GM18508 (cell line): Measurements from ENCODE around the gene PPM1J.
A peak's percentile ranks its signal among the peaks of the same experiment; 100 is the strongest.

Experiments used
- ATAC-seq: cut with Tn5 transposase; IDR thresholded peaks from one replicate; pipeline ENCODE4 v1.9.1; 2021; ENCODE audit warnings: moderate number of reproducible peaks; ENCODE audit not compliant: insufficient read depth, unreplicated experiment

PPM1J gene

DNA sequence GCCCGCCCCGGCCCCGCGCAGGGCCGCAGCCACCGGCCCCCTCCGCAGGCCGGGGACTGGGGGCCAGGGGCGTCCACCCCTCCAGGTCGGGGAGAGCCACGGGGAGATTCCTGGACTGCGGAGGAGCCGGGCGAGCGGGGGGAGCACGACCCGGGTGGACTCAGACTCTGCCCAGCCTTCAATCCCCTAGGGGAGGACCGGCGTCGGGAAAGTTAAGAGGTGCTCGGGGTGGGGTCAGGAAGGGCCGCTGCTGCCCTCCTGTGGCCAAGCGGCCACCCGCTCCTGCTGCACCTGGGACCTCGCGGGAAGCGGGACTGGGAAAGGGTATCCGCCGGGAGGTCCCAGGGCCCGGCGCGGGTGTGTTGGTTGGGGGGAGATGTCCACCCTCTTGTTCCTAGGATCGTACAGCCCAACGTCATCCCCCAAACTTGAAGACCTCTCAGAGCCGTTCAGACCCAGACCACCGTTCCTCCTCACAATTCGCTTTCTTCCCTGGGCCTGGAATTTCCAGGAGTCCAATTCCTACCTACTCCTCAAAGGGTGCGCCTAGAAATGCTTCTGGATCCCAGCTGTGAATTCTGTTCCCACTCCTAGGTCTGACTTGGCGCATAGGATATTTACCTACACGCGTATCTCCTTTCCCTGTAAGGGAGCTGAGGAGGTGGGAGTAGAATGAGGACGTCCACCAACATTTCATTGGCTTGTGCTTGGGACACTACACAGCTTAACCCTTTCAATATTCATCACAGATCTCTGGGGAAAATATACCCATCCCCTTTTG, 7.7 kb downstream of the PPM1J start:
- ATAC-seq = no peak

DNA sequence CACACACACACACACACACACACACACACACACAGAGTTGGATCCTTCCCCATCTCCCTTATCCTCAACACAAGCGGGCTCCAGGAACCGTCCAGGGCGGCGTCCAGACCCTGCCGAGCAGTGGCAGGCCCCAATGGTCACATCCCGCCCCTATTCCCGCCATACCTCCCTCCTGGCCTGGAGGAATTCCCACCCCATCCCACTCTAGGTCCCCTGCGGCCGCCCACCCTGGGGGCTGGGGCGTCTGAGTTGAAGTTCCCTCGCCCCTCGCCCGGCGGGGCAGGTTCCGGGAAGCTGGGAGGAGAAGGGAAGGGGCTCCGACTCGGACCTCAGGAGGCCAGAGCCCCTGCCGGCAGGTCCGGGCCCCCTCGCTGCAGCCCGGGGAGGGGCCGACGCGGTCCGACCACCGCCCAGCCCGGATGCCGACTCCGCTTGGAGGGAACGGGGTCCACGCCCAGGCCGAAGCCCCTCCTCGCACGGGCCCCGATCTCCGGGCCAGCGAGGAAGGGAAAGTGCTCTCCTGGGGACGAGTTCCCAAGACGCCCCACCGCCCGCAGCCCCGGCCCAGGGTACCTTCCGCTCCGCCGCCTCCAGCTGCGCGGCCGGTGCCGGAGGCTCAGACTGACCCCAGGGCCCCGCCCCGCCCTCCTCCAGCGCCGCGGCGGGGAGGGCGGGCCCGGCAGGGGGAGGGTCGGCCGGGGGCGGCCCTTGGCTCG, 8.5 kb downstream of the PPM1J start, which contains the start of gene RHOC:
RHOC (minus strand) TSS at position 623 of the 716 bp plus-strand sequence. CDS start 3,328 bp downstream, outside the sequence.
- no peak for ATAC-seq

DNA sequence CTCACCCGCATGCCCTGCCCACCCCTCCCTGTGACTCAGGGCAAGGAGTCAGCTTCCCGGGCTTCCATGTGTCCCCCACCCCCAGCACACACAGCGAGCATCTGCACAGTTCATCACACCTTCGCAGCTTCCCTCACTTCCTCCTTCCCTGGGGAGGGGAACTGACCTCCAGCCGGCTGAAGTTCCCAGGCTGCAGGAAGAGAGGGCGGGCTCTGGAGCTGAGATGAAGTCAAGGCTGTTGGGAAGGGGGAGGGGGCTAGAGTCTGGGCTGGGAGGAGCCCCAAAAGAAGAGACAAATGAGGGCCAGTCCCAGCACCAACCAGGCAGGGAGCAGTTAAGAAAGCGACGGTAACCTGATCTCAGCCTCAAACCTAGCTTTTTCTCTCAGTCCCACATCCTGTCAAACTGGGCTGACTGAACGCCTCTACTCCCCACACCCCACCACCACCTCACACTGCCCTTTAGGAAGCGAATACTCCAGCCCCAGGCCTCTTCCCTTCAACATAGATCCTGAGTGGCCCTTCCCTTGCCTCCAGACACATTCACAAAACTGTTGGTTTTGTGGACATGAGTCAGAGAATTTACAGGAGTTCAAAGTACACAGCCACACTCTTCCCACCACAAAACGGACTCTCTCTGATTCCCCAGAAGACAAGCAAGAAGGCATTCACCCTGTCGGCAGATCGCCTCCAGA, 10.1 kb downstream of the PPM1J start:
- peak; percentile 45 for ATAC-seq

DNA sequence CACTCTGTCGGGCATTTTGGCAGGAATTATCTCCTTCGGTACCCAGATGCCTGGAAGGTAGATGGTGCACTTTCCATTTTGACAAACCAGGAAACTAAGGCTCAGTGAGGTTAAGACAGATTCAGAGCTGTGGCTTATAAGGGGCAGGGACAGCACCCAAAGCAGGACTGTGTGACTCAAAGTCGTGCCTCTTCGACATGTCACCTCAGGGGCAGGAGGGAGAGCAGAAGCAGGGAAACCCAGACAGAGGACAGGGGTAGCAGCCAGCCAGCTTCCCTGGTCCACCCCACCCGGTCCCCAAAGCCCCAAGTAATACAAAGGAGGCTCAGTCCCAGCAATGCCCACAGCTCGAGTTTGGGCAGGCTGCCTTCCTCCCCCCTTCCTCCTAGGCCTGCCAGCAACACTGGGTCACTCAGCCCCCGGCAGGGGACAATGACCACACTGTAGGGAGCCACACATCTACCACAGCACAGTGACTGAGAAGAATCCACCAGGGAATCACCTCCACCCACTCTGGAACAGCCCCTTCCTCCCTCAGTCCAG, 10.7 kb downstream of the PPM1J start:
- no peak for ATAC-seq

DNA sequence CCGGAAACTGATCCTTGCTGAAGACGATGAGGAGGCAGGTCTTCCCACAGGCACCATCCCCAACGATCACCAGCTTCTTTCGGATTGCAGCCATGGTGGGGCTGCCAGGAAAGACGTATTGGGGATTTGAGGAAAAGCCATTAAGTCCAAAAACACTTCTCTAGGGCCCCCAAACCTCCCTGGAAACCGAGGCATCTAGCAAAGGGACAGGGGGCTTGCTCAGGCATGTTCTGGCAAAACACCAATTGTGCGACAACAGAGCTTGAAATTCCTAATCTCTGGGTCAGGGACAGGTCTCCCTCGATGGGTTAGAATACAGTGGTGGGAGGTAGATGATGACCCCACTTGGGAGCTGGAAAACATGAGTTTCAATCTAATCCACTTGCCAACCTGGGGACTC, 11.4 kb downstream of the PPM1J start:
- no peak for ATAC-seq

DNA sequence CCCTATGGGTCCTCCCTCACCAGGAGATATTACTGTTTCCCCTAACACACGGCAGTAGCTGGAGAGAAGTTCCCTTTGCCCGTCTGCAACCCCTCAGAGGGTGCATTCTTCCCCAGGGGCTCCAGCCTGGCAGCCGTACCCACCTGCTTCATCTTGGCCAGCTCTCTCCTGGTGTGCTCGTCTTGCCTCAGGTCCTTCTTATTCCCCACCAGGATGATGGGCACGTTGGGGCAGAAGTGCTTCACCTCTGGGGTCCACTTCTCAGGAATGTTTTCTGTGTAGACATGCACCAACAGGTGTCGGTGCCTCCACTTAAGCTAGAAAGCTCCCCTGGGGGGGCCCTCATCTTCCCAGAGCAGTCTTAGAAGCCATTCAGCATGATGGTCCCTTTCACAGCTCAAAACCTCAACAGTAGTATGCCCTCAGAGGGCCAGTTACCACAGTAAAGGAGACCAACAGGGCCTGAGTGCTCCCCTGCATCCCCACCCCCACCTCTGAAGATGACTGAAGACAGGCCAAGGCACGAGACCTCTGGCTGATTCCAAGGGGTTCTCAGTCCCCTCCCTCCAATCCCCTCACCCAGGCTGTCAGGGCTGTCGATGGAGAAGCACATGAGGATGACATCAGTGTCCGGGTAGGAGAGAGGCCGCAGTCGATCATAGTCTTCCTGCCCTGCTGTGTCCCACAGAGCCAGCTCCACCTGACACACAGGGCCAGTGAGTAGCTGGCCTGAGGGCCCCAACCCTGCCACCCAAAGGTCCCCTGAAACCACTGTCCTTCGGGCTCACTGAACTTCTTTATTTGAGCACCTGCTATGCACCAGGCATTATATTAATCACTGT, 12.5 kb downstream of the PPM1J start:
- no peak for ATAC-seq

DNA sequence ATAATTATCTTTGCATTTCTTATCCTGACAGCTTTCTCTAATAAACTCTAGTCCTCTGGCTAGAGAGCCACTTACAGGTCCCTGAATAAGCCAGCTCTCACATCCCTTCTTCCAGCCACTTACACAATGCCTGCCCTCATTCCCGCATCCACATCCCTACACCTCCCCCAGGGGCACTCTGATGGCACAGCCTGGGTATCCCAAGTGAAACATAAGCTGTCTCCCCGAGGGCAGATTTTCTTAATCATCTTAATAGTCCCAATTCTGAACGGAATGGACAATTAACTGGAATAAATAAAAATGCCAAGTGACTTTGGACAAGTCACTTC, 13.1 kb downstream of the PPM1J start:
- ATAC-seq = no peak

DNA sequence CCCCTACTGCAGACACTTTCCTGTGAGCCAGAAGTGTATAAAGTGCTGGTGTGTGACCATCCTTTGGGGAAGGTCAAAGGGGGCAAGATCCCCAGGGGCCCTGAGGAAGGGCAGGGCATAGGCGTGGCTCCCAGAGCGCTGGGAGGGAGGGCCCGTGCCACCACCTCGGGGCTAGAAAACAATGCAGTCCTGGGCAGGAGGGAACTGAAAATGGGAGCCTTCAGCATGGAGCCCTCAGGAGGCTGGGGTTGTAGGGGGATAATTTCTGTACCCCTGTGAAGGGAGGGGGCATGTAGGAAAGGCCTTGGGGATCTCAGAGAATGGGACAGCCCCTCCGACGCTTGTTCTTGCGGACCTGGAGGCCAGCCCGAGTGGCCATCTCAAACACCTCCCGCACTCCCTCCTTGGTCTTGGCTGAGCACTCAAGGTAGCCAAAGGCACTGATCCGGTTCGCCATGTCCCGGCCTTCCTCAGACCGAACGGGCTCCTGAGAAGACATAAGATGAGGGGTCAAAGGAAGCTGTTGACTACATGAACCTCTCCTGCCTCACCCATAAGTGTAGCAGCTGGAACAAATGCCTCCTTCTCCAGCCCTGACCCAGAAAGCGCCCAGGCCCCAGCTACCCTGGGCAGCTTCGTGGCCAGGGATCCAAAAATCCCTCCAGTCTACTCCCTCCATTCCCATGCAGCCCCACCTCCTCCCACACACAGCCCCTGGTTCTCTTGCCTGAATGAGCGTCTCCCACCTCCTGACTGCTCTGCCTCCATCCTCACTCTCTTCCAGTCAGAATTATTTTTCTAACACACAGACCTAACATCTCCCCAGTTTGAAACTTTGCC, 13.7 kb downstream of the PPM1J start:
- no peak for ATAC-seq

DNA sequence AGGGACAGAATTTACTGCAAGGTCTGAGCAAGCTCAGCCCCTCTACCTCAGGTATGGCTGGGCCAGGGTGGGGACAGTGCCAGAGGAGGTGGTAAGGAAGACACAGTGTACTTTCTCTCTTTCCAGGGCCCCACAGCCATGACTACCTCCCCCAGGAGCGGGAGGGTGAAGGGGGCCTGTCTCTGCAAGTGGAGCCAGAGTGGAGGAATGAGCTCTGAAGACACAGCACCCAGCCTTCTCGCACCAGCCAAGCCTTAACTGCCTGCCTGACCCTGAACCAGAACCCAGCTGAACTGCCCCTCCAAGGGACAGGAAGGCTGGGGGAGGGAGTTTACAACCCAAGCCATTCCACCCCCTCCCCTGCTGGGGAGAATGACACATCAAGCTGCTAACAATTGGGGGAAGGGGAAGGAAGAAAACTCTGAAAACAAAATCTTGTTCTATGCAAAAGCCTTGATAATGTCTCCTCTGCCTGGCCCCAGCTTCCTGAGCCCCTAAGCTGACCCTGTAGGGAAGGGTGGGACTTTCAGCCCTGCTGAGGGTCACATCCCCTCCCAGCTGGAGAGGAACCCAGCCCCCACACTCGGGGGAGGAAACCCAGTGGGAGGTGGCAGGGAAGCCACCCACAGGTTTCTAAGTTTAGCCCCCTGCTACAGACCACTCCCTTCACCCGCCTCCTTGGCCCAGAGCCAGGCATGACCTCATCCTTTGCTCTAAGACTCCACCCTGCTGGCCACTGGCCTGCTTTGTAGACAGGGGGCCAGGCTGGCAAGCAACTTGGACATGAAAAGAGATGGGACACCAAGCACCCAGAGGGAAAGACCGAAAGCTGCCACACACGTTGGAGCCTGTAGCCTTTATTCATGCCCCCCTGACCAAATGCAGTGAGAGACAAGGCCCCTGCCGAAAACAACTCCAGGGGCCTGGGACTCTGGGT, 14.6 kb downstream of the PPM1J start:
- ATAC-seq = no peak

DNA sequence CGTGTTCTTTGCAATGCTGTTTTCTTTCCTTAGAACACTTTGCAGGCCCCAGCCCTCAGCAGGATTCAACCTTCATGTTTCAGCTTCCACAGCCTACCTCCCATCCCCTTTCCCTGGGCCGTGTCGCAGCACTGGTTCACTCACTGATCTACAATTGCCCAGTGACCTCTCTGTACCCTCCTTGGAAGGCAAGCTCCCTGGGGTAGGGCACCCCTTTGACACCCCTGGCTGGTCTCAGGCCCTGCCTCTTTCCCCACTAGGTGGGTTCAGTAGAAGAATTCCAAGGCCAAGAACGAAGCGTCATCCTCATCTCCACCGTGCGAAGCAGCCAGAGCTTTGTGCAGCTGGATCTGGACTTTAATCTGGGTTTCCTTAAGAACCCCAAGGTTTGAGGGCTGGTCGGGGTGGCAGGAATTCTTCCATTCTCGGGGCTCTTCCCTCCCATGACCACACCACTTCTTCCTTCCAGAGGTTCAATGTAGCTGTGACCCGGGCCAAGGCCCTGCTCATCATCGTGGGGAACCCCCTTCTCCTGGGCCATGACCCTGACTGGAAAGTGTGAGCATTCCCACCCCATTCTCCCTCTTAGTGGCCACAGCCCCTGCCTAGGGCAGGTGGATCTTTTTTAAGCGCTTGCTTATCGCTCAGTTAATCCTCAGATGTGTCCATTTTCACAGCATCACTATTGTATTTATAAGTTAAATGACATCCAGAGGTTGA, 15.5 kb downstream of the PPM1J start:
- no peak for ATAC-seq

DNA sequence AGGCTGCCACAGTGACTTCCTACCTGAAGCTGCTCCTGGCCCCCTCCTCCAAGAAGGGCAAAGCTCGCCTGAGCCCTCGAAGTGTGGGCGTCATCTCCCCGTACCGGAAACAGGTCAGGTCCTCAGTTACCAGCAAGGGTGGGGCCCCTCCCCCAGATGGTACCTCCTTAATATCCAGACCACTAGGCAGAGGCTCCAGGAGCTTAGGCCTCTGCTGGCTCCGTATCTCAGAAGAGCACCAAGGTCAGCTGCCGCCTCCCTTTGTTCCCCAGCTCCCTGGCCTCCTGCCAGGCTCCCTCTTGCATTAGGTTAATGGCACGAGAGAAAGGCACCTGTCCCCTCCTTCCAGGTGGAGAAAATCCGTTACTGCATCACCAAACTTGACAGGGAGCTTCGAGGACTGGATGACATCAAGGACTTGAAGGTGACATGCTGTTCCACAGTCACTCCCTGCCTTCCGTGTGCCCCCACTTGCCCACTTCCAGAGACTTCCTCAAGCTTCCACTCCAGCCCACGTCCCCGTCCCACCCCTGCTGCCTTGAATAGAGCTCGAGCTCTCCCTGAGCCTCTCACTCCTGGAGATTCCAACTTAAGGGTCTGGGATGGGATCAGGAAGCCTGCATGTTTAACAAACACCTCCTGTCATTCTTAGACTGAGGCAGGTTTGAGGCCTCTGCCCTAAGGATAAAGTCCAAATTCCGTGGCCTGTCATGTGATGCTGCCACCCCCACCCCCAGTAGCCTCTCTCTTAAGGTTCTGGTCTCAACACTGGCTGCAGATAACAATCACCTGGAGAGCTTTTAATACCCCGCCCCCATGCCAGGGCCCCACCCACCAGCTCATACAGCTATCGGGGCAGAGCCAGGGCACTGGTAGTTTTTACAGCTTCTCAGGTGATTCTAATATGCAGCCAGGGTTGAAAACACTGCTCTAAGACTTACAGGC, 16.5 kb downstream of the PPM1J start:
- no peak for ATAC-seq

DNA sequence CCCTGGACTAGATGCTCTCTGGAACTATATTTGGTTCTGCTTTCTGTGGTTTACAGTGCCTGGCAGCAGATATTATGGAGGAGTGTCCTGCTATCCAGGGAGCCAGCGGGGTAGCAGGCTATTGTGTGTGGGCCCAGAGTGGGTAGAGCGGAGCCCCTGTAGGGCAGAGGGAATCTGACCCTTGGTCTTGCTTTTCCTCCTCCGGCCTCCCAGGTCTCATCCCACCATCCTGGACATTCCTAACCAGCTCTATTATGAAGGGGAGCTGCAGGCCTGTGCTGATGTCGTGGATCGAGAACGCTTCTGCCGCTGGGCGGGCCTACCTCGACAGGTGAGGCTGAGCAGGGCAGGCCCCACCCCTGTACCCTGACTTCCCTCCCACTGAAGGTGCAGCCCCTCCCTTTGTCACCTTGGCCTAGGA, 17.3 kb downstream of the PPM1J start:
- ATAC-seq = no peak

DNA sequence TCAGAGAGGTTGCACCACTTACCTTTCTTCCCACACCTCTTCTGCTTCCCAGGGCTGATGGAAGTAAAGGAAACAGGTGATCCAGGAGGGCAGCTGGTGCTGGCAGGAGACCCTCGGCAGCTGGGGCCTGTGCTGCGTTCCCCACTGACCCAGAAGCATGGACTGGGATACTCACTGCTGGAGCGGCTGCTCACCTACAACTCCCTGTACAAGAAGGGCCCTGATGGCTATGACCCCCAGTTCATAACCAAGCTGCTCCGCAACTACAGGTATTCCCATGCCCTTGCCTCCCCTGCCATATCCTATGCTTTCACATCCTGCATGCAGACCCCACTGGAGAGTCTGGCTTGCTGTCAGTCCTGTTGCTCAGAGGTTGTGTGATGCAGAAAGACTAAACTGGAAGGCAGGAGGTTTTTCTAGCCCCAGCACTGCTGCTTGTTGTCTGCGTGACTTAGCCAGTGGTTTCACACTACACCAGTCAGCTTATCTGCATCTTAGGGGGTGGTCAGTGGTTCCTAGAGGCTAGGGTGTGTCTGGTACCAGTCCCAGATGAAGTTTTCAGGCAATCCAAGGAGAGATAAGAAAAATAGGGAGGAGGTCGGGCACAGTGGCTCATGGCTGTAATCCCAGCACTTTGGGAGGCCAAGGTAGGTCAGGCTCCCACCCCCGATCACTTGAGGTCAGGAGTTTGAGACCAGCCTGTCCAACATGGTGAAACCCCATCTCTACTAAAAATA, 18.4 kb downstream of the PPM1J start:
- no peak for ATAC-seq

DNA sequence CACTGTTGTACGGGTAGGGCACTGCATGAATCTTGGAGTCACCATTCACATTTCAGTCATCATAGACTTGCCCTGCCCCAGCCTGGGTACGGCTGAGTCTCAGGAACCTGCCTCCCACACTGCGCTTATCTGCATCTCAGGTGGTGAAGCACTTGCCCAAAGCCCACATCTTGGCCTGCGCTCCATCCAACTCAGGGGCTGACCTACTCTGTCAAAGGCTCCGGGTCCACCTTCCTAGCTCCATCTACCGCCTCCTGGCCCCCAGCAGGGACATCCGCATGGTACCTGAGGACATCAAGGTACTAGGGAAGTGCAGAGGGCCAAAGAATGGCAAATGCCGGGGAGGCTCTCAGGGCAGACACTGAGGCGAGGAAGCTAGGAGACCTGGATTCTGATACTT, 19.9 kb downstream of the PPM1J start:
- ATAC-seq = no peak

DNA sequence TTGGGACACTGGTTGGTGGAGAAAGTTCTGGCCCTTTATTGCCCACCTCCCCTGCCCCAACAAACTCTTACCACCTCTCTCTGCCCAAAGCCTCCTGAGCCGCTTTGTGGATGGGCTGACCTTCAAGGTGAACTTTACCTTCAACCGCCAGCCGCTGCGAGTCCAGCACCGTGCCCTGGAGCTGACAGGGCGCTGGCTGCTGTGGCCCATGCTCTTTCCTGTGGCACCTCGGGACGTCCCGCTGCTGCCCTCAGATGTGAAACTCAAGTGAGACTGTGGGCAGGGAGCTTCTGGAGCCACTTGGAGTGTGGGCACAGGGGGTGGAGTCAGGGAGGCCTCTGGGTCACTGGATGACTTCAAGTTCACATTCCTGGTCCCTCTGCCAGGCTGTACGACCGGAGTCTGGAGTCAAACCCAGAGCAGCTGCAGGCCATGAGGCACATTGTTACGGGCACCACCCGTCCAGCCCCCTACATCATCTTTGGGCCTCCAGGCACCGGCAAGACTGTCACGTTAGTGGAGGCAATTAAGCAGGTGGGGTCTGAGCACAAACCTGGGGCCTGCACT, 20.7 kb downstream of the PPM1J start:
- no peak for ATAC-seq

DNA sequence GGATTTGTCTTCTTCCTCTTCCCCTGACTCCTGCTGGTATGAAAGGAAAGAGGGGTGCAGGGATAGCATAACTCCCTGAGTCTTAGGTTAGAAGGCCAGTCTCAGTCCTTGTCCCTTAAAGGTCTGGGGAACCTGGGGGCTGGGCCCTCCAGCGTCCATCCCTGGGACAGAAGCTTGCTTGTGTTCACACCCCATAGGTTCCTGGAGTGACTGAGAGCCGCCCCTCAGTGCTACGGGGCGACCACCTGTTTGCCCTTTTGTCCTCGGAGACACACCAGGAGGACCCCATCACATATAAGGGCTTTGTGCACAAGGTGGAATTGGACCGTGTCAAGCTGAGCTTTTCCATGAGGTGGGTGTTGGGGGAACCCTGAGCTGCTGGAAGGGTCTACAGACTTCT, 21.3 kb downstream of the PPM1J start:
- no peak for ATAC-seq
